Limb (tissue), 2 donors: ENCODE results near the gene RARRES1.

ENCODE experiments used
- DNase-seq, 2 donors: peaks; one replicate each; pipeline ENCODE4 v3.0.0-alpha.2; 2016; ENCODE audit errors: extremely low spot score in 2 of 2

Gene RARRES1

GRCh38 chr3:158765518-158766205 is 33.4 kb upstream of the RARRES1 start:
- DNase-seq = no peak

DNA sequence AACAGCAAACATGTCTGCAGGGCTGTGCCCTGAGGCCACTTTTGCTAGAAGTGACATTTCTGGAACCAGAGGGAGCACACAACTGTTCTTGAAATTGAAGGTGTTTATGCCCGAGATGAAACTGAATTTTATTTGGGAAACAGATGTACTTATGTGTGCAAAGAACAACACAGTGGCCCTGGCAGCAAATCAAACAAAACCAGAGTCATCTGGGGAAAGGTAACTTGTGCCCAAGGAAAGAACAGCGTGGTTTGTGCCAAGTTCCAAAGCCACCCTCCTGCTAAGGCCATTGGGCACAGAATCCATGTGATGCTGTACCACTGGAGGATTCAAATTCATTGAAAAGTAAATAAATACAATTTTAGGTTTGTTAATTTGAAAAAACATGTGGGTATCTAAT is 31.2 kb upstream of the RARRES1 start:
- no peak for DNase-seq

DNA sequence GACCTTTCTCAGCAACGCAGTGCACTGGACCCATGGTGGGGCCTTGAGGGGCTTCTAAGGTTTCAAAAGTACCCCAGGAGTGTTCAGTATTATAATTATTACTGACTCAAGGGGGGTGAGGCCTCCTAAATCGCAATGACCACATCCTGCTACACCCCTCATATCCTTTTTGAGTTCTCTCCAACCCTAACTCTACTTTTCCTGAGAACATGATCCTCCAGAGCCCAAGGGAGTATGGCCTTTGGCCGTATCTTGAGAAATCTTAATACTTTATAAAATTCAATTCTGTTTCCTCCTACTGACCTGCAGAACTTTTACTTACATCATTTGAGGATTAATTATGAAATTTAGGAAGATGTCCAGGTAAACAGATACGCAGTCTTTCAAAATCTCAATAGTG is 30.4 kb upstream of the RARRES1 start:
- peak in 1 of 2 donors; percentile 9 for DNase-seq

- DNase-seq = no peak
These were observed 29.1 kb upstream of the RARRES1 start for GRCh38 chr3:158761350-158761749.

DNA sequence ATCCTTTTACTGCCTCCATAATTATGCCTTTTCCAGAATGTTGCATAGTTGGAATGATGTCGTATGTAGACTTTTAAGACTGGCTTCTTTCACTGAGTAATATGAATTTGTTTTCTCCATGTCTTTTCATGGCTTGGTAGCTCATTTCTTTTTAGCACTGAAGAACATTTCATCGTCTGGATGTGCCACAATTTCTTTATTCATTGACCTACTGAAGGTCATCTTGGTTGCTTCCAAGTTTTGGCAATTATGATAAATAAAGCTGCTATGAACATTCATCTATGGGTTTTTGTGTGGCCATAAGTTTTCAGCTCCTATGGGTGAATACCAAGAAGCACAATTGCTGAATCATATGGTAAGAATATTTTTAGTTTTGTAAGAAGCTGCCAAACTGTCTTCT is 23.2 kb upstream of the RARRES1 start:
- no peak for DNase-seq

DNA sequence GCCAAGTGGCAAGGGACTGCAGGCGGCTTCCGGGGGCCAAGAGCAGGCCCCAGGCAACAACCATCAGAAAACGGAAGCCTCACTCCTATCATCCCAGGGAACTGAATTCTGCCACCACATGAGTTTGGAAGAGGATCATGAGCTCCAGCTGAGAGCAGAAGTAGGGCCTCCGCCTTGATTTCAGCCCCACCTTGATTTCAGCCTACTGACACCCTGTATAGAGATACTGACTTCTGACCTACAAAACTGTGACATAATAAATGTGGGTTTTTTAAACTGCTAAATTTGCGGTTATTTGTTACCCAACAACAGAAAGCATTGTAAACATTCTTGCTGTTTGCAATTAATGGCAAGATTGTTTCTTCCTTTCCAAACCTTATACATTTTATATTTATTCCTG is 21.6 kb upstream of the RARRES1 start:
- DNase-seq = no peak

DNA sequence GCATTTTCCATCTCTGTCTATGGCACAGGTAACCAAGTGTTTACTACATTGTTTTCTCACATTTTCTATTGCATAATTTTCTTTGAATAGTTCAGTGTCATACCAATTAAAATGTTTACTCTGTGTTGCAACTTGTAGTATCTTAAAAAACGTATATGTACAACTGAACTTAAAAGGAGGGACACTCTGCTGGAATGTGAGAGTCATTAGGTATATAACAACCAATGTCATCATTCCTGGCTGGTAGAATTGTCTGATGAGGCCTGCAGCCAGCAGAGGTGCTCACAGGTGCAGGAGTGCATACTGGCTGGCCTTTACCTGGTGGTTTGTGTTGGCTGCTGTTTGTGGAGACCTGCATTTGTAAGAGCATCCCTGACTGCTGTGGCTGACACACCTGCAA is 19.1 kb upstream of the RARRES1 start:
- DNase-seq = no peak

- no peak for DNase-seq
These were observed 17.8 kb upstream of the RARRES1 start for GRCh38 chr3:158750016-158750415.

GRCh38 chr3:158749526-158749925 is 17.3 kb upstream of the RARRES1 start:
- no peak for DNase-seq

DNA sequence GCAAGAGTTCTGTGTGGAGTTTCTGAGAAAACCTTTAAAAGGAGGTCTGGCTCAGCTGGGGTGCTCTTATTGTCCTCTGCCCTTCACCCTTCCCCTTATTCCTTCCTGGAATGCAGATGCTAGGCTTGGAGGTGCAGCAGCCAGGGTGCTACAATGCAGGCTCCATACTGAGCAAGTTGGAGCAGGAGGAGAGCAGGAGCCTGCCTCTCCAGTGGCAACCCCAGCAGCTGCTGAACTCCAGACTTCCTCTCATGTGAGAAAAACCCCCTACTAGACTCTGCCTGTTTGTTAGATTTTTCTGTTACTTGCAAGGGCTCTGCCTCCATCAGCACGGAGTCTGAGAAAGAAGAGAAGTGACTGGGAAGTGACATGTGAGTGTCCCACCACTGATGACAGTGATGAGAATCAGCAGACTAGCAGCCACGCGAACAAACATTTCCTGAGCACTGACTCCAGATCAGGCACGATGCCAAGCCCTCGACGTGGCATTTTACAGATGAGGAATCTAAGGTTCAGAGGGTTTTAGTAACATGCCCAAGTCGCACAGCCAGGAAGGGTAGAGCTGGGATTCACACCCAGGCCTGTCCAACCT is 16.1 kb upstream of the RARRES1 start:
- DNase-seq = no peak

DNA sequence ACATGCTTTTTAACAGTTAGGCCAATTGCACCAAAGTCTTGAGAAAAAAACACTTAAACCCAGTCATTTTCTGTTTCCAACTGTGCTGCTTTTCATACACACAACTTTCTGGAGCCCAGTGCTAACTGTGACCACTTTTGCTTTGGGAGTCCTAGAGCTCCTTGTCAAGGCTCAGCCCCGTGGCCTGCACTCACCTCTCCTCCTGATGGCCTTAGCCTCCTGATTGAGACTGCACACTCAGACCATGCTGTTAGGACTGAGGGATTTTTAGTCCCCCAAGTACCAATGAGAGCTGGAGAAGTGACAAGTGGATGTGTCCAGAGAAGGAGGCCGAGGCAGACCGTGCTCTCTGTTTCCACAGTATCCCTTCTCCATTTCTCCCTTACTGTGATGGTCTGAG is 15.2 kb upstream of the RARRES1 start:
- DNase-seq = no peak

- no peak for DNase-seq
These were observed 13.3 kb upstream of the RARRES1 start for GRCh38 chr3:158745551-158745950.

DNA sequence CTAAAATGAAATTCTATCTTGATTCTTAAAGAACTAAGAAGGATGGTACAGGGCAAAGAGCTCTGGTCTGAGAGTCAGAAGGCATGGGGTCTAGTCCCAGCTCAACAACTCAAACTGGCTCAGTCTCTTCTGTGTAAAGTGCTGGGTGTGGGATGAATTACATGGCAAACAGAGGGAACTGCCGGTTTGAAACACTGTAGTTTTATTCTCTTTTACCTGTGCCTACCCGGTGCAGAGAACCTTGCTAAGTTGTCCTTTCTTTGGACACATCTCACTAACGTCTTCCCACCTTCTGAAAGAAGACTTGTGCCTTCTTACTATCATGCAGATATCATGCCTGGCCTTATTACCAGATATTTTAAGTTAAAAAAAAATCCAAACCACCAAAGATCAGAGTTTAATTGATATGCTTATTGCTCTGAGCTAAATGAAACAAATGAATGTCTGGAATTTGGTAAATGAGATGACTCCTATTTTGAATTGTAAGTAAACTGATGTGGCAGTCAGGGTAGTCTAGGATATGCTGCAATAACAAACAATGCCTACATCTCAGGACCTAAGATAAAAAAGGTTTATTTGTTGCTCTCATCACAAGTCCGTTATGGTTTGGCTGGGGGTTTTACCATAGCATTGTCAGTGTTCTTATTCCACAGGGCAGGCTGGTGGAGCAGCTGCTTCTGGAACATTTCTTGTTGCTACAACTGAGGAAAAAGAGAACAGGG is 12.5 kb upstream of the RARRES1 start:
- DNase-seq = no peak

DNA sequence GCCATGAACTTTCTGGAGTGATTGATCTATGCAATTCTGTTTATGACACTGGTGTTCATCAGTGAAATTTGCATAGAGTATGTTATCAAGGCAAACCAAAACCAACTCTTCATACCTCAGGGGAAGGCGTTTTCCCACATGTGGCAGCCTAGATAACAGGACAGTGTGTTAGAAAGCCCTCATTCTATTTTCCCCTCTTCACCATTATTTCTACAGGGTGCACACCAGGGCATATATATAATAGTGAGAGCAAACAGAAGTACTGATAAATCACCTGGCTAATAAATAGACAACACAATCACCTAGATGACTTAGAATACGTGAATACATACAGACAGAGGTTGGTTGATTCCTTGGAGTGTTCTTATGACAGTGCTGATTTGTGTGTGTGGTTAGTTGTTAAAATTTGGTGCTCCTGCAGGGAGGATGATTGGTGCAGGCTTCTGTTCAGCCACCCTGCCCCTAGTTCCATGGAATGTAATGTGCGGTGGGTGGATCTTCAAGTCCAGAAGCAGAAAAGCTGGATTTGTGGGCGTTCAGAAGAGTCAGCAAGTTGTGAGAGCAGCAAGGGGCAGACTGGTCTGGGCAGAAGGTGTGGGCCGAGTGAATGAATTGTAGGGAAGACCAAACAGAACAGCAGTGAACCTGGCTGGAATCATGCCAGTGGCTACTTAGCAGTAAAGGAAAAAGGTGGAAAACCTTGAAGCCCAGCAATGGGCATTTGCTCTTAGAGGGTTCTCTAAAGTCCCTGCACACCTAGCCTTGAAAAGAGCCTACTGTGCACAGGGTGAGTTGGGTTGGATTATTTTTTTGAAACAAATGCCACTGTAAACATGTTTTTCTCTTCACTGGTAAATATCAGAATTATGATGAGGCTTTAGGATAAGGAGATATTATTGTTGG is 11.7 kb upstream of the RARRES1 start:
- no peak for DNase-seq

DNA sequence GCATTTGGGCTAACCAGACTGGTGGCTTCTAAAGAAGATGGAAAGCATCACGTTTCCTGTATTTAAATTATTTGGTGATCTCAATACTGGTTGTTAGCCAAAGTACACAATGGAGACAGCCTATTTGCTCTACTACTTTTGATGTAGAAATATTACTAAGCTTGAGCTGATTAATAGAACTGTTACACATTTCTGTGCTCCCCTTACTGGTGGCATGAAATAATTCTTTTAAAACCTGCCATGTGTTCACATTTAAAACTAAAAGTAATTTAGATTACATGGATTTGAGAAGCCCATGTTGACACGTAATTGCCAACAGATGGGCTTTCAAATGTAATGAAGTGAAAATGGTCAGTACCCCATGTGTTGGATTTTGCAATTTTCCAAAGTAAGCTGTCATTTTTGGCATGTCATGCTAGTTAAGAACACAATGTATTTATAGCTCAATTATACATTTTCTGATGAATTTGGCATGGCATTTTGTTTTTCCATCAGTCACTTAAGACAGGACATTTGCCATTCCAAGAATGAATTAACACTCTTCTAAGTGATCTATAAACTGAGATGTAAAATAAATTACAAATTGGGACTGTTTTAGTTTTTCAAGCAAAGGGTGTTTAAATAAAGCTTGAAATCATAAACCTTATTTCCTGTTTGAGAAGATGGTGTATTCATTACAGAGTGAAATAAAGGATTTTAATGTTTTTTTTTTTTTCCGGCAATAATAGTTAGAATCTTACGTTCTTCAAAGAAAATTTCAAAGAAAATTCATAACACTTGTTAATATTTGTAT is 10.8 kb upstream of the RARRES1 start:
- DNase-seq = no peak

- no peak for DNase-seq
These were observed 7.4 kb upstream of the RARRES1 start for GRCh38 chr3:158739661-158740060.

DNA sequence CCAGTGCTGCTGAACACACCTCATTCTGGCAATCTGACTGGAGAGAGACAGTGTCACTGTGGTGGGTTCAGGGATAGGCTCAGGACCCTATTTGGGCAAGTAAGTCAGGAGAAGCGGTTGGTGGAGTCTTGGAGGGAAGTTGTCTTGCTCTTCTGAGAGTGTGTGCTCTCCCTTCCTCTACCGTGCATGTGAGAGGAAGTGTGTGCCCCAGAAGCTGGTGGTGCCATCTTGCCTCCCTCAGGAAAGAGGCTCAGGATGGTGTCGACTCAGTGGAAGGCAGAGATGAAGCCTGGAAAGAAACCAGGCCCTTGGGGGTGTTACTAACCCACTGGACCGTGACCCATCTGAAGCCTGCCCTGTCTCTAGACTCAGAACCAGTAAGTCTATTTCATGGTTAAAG is 6.8 kb upstream of the RARRES1 start:
- no peak for DNase-seq

DNA sequence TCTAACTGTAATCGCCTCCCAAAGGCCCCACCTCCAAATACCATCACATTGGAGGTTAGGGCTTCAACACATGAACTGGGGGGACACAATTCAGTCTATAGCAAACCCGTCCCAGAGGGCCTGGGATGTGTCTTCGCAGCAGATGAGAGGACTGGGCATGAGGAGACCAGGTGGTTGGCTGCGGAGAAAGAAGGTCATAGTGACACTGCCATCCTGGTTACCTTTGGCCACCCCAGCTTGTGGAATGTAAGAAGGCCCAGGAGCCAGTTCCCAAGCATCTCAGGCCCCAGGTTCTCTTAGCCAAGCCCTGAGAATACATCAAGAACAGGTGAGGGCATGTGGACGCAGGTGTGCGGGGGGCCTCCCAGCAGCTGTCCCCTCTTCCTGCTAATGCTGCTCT is 6.4 kb upstream of the RARRES1 start:
- DNase-seq = no peak

DNA sequence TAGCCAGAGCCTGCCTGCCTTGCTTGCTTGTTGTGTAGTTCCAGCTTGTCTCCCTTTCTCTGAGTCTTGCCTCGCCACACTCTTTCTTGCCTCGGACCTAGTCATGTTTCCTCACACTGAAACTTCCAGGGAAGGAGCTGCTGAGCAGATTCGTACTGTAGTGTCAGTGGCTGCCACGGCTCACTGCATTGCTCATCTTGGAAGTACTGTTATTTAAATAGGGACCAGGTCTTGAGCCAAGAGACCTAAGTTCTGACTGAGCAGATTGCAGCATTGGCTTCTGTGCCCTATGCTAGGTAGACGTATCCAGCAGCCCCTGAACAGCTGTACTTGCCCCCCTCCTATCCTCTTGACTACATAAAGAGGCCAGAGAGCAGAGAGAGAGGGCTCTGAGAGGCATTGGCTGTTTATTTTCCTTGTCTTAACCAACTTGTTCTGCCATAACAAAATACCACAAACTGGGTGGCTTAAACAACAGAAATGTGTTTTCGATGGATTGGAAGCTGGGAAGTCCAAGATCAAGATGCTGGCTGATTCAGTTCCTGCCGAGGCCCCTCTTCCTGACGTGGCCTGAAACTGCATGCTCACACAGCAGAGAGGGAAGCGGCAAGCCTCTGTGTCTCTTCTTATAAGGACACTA is 5.8 kb upstream of the RARRES1 start:
- DNase-seq = no peak

DNA sequence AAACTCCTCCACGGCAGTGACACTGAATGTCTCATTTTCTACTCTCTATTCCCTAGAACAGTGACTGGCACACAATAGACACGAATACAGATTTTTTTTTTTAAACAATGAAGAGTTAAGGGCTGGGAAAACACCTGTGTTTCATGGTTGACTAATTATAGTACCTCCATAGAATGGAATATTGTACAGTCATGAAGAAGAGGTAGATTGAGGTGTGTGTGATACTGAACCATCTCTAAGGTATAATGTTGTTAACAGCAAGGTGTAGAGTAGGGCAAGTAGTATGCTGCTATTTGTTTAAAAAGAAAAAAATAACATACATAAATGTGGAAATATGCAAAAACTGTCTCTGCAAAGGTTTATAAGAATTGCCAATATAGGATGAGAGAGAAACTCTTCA is 5.2 kb upstream of the RARRES1 start:
- no peak for DNase-seq
